ENCODE results near the gene FIG4.

DNA sequence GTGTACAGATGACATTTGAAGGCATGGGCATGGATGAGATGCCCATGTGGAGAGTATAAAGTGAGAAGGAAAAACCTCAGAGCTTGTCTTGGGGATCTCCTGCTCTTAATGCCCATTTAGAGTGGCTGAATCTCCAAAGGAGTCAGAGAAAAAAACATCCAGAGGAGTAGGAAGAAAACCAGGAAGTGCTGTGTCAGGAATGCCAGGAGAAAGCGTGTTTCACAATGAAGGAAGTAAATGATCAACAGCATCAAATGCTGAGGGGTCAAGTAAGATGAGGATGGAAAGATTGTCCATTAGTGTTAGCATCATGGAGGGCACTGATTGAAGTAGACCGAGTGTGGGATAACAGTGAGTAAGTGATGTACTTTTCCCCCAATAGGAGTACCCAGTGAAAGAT lies 56.1 kb downstream of the FIG4 start:
- TF ChIP-seq, protein P1, sequence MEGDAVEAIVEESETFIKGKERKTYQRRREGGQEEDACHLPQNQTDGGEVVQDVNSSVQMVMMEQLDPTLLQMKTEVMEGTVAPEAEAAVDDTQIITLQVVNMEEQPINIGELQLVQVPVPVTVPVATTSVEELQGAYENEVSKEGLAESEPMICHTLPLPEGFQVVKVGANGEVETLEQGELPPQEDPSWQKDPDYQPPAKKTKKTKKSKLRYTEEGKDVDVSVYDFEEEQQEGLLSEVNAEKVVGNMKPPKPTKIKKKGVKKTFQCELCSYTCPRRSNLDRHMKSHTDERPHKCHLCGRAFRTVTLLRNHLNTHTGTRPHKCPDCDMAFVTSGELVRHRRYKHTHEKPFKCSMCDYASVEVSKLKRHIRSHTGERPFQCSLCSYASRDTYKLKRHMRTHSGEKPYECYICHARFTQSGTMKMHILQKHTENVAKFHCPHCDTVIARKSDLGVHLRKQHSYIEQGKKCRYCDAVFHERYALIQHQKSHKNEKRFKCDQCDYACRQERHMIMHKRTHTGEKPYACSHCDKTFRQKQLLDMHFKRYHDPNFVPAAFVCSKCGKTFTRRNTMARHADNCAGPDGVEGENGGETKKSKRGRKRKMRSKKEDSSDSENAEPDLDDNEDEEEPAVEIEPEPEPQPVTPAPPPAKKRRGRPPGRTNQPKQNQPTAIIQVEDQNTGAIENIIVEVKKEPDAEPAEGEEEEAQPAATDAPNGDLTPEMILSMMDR (conservative IDR thresholded peaks at IDR 0.05; ENCODE audit: low read depth, low read length): no peak
- no peak for TF ChIP-seq EZH2 (IDR thresholded peaks at IDR 0.05; ENCODE audit: borderline replicate concordance, low read depth, low read length, poor library complexity, severe bottlenecking)

Data from A673 (cell line).